ENCODE data around the gene PLXDC1. TPM values are rescaled to one million over a fixed set of nuclear protein-coding genes. Genes with fewer than 3 reads are reported as not detected.

Gene PLXDC1
- total RNA-seq, 3 donors from 2014 or later, result 11.8 to 37.7 (median 23.1) TPM

GRCh38 chr17:39104657-39105056 lies 46.8 kb downstream of the PLXDC1 start:
- Histone ChIP-seq H3K4me1 (no peaks in the 10 kb centered on the region), H3K4me3 (no peak overlapping the region), H3K27ac (no peak overlapping the region), H3K36me3 (no peaks in the 10 kb centered on the region), H3K9me3 (no peaks in the 10 kb centered on the region), H3K27me3 (no peaks in the 10 kb centered on the region)
- intact Hi-C loops (cut with DNase I; ENCODE audit: low total_unique reads), result no loop called here
- no peak for TF ChIP-seq POLR2A (IDR thresholded peaks at IDR 0.05)
- TF ChIP-seq POLR2AphosphoS5 (IDR thresholded peaks at IDR 0.05), result no peak
- TF ChIP-seq CTCF (IDR thresholded peaks at IDR 0.05), result no peak
- no peak for DNase-seq (ENCODE audit: low spot score in 2 of 2)

GRCh38 chr17:39104046-39104445 lies 47.4 kb downstream of the PLXDC1 start:
- intact Hi-C loops (cut with DNase I; ENCODE audit: low total_unique reads), result no loop called here
- Histone ChIP-seq H3K4me3 (no peak overlapping the region), H3K27ac (no peak overlapping the region), H3K4me1 (no peaks in the 10 kb centered on the region), H3K27me3 (no peaks in the 10 kb centered on the region), H3K36me3 (no peaks in the 10 kb centered on the region), H3K9me3 (no peaks in the 10 kb centered on the region)
- TF ChIP-seq POLR2A (IDR thresholded peaks at IDR 0.05) (no peak), CTCF (IDR thresholded peaks at IDR 0.05) (no peak), POLR2AphosphoS5 (IDR thresholded peaks at IDR 0.05) (no peak)
- no peak for DNase-seq (ENCODE audit: low spot score in 2 of 2)

- no peaks in the 10 kb centered on the region for H3K27me3 ChIP-seq
- H3K4me3 ChIP-seq, result no peak overlapping the region
- TF ChIP-seq POLR2AphosphoS5 (IDR thresholded peaks at IDR 0.05) (no peak), POLR2A (IDR thresholded peaks at IDR 0.05) (no peak), CTCF (IDR thresholded peaks at IDR 0.05) (no peak)
- H3K27ac ChIP-seq, result no peak overlapping the region
- no peaks in the 10 kb centered on the region for H3K36me3 ChIP-seq
- no peaks in the 10 kb centered on the region for H3K9me3 ChIP-seq
- no peaks in the 10 kb centered on the region for H3K4me1 ChIP-seq
- no peak for DNase-seq (ENCODE audit: low spot score in 2 of 2)
- intact Hi-C loops (cut with DNase I; ENCODE audit: low total_unique reads), result no loop called here
These were observed 50.3 kb downstream of the PLXDC1 start for GRCh38 chr17:39101091-39101490.

- Histone ChIP-seq H3K27me3 (no peaks in the 10 kb centered on the region), H3K36me3 (no peaks in the 10 kb centered on the region), H3K4me3 (no peak overlapping the region), H3K27ac (peak overlapping the region; percentile 36 to 44), H3K9me3 (no peaks in the 10 kb centered on the region), H3K4me1 (no peaks in the 10 kb centered on the region)
- no peak for TF ChIP-seq POLR2A (IDR thresholded peaks at IDR 0.05)
- no peak for TF ChIP-seq CTCF (IDR thresholded peaks at IDR 0.05)
- TF ChIP-seq POLR2AphosphoS5 (IDR thresholded peaks at IDR 0.05), result no peak
- DNase-seq (ENCODE audit: low spot score in 2 of 2), result no peak
- intact Hi-C loops (cut with DNase I; ENCODE audit: low total_unique reads), result no loop called here
These were observed 50.9 kb downstream of the PLXDC1 start for GRCh38 chr17:39100530-39100929.

GRCh38 chr17:39099663-39100286 lies 51.7 kb downstream of the PLXDC1 start:
- intact Hi-C loops (cut with DNase I; ENCODE audit: low total_unique reads), result no loop called here
- TF ChIP-seq CTCF (IDR thresholded peaks at IDR 0.05) (no peak), POLR2AphosphoS5 (IDR thresholded peaks at IDR 0.05) (no peak)
- Histone ChIP-seq H3K4me1 (no peaks in the 10 kb centered on the region), H3K27ac (peak overlapping the region; percentile 36 to 44), H3K9me3 (no peaks in the 10 kb centered on the region), H3K27me3 (no peaks in the 10 kb centered on the region), H3K4me3 (no peak overlapping the region), H3K36me3 (no peaks in the 10 kb centered on the region)
- no peak for DNase-seq (ENCODE audit: low spot score in 2 of 2)
